HepG2 (cell line): Measurements from ENCODE around the gene ZMYND10. TPM values are rescaled to one million over a fixed set of nuclear protein-coding genes. Genes with fewer than 3 reads are reported as not detected.
A peak's percentile ranks its signal among the peaks of the same experiment; 100 is the strongest.

ENCODE experiments used
- ARID2 ChIP-seq: sonication (generic); formaldehyde crosslinking; IDR thresholded peaks from 2 replicates; pipeline ENCODE4 v1.8.1; 2022; ENCODE audit warnings: mild to moderate bottlenecking, missing genetic modification reagents, borderline replicate concordance
- ATF2 ChIP-seq: sonication (generic); formaldehyde crosslinking; IDR thresholded peaks from 2 replicates; pipeline ENCODE4 v1.4.0; 2020; ENCODE audit warnings: missing genetic modification reagents
- ELF1 ChIP-seq: sonication (generic); formaldehyde crosslinking; IDR thresholded peaks from 2 replicates; pipeline ENCODE4 v1.4.0; 2020; ENCODE audit warnings: missing genetic modification reagents
- FOXA3 ChIP-seq: IDR thresholded peaks from 2 replicates; pipeline ENCODE4 v1.6.1; 2016; ENCODE audit warnings: missing genetic modification reagents, missing compliant biosample characterization
- GABPA ChIP-seq, 2 experiments: IDR thresholded peaks; 2 replicates each; pipeline ENCODE4 v1.6.1; 2011 to 2016; ENCODE audit warnings: low read depth in 2 of 2, low read length in 1 of 2, missing biosample characterization in 1 of 2, missing genetic modification characterization in 1 of 2
- HNF4A ChIP-seq: sonication (generic); formaldehyde crosslinking; IDR thresholded peaks from 2 replicates; pipeline ENCODE4 v1.4.0; 2020; ENCODE audit warnings: missing genetic modification reagents
- PAWR ChIP-seq: sonication (generic); formaldehyde crosslinking; IDR thresholded peaks from 2 replicates; pipeline ENCODE4 v1.4.0; 2020; ENCODE audit warnings: missing genetic modification reagents, mild to moderate bottlenecking, borderline replicate concordance
- PITX1 ChIP-seq: sonication (generic); formaldehyde crosslinking; IDR thresholded peaks from 2 replicates; pipeline ENCODE4 v1.5.1; 2020; ENCODE audit warnings: mild to moderate bottlenecking, missing genetic modification reagents
- POLR2G ChIP-seq: fragments of 200-400 bp; formaldehyde crosslinking; IDR thresholded peaks from 2 replicates; pipeline ENCODE4 v1.6.1; 2018; ENCODE audit warnings: mild to moderate bottlenecking, low read depth, low read length, moderate library complexity
- RXRB ChIP-seq: IDR thresholded peaks from 2 replicates; pipeline ENCODE4 v1.6.1; 2016; ENCODE audit warnings: borderline replicate concordance, missing genetic modification reagents, missing compliant biosample characterization
- SALL1 ChIP-seq: sonication (generic); formaldehyde crosslinking; IDR thresholded peaks from 2 replicates; pipeline ENCODE4 v1.8.0; 2022; ENCODE audit warnings: mild to moderate bottlenecking, missing genetic modification reagents
- SATB2 ChIP-seq: sonication (generic); formaldehyde crosslinking; IDR thresholded peaks from 2 replicates; pipeline ENCODE4 v1.5.0; 2020; ENCODE audit warnings: missing genetic modification reagents
- SP140L ChIP-seq: sonication (generic); formaldehyde crosslinking; IDR thresholded peaks from 2 replicates; pipeline ENCODE4 v1.4.0; 2020; ENCODE audit warnings: missing genetic modification reagents, borderline replicate concordance
- TBP ChIP-seq: sonication (generic); formaldehyde crosslinking; IDR thresholded peaks from 2 replicates; pipeline ENCODE4 v1.5.0; 2020; ENCODE audit warnings: missing genetic modification reagents
- TFDP2 ChIP-seq: sonication (generic); formaldehyde crosslinking; IDR thresholded peaks from 2 replicates; pipeline ENCODE4 v1.4.0; 2020; ENCODE audit warnings: missing genetic modification reagents
- THAP11 ChIP-seq: IDR thresholded peaks from 2 replicates; pipeline ENCODE4 v1.6.1; 2016; ENCODE audit warnings: missing biosample characterization, missing genetic modification reagents
- THAP7 ChIP-seq: sonication (generic); formaldehyde crosslinking; IDR thresholded peaks from 2 replicates; pipeline ENCODE4 v1.8.1; 2023; ENCODE audit warnings: mild to moderate bottlenecking, missing genetic modification reagents
- UBTF ChIP-seq: sonication (generic); formaldehyde crosslinking; IDR thresholded peaks from 2 replicates; pipeline ENCODE4 v1.4.0; 2020; ENCODE audit warnings: mild to moderate bottlenecking, missing genetic modification reagents
- ZBTB1 ChIP-seq: sonication (generic); formaldehyde crosslinking; IDR thresholded peaks from 2 replicates; pipeline ENCODE4 v1.4.0; 2020; ENCODE audit warnings: missing genetic modification reagents, borderline replicate concordance
- ZBTB7B ChIP-seq: sonication (generic); formaldehyde crosslinking; IDR thresholded peaks from 2 replicates; pipeline ENCODE4 v1.4.0; 2020; ENCODE audit warnings: missing genetic modification reagents
- ZFP90 ChIP-seq: sonication (generic); formaldehyde crosslinking; IDR thresholded peaks from 2 replicates; pipeline ENCODE4 v1.8.0; 2022; ENCODE audit warnings: missing genetic modification reagents, mild to moderate bottlenecking, inconsistent platforms, borderline replicate concordance
- ZNF451 ChIP-seq: sonication (generic); formaldehyde crosslinking; IDR thresholded peaks from 2 replicates; pipeline ENCODE4 v1.5.0; 2020; ENCODE audit warnings: mild to moderate bottlenecking, missing genetic modification reagents
- ZNF513 ChIP-seq: sonication (generic); formaldehyde crosslinking; conservative IDR thresholded peaks from 2 replicates; pipeline ENCODE4 v1.5.0; 2020; ENCODE audit warnings: missing genetic modification reagents
- ZNF546 ChIP-seq: sonication (generic); formaldehyde crosslinking; conservative IDR thresholded peaks from 2 replicates; pipeline ENCODE4 v1.8.1; 2023; ENCODE audit warnings: mild to moderate bottlenecking, missing genetic modification reagents
- ZNF713 ChIP-seq: sonication (generic); formaldehyde crosslinking; IDR thresholded peaks from 2 replicates; pipeline ENCODE4 v1.4.0; 2020; ENCODE audit warnings: mild to moderate bottlenecking, missing genetic modification reagents
- polyA plus RNA-seq, 8 experiments: library from polyadenylated mRNA; depleted of rRNA in 3 of 8; stranded (reverse) in 7 of 8; unstranded in 1 of 8; fragments of >200 nt; fragmentation: Illumina TruSeq in 4 of 8; extraction: Trizol in 4 of 8; gene quantifications; 2 replicates each; pipeline versions ENCODE4 v1.2.1 to v1.2.3, GENCODE V29; 2011 to 2016; ENCODE audit warnings: low read depth in 4 of 8, missing spikeins in 1 of 8, mixed read lengths in 1 of 8; ENCODE audit not compliant: insufficient read depth in 1 of 8
- total RNA-seq, 5 experiments: library from RNA; depleted of rRNA; stranded (reverse); fragments of >200 nt; fragmentation: Illumina TruSeq; extraction: Trizol; gene quantifications; 2 replicates each; pipeline ENCODE4 v1.2.3, GENCODE V29; 2016; ENCODE audit warnings: low read depth in 1 of 5

Gene ZMYND10
- total and polyA plus RNA-seq, 2 of the 13 experiments (the other 11 are each of a cell fraction or from before 2014, with no cell fraction given) = 0.60 to 0.74 TPM

- TF ChIP-seq THAP7 (CRISPR knock-in tag) (no peak), SATB2 (CRISPR knock-in tag) (no peak), SP140L (CRISPR knock-in tag) (no peak), ZBTB1 (CRISPR knock-in tag) (no peak), PAWR (CRISPR knock-in tag) (no peak), ATF2 (peak; percentile 50), POLR2G (peak; percentile 26), PITX1 (0 out of 2 replicates have a peak, but pooled peaks have one; percentile 13), ZNF713 (CRISPR knock-in tag) (0 out of 2 replicates have a peak, but pooled peaks have one; percentile 79), ZFP90 (CRISPR knock-in tag) (0 out of 2 replicates have a peak, but pooled peaks have one; percentile 6), TBP (CRISPR knock-in tag) (0 out of 2 replicates have a peak, but pooled peaks have one; percentile 69), UBTF (CRISPR knock-in tag) (no peak), THAP11 (CRISPR knock-in tag) (peak; percentile 9; the same call in 1 of the 2 replicates), ARID2 (peak; percentile 77; the same call in 1 of the 2 replicates), FOXA3 (CRISPR knock-in tag) (no peak), SALL1 (CRISPR knock-in tag) (peak; percentile 33), TFDP2 (CRISPR knock-in tag) (peak; percentile 58), RXRB (CRISPR knock-in tag) (no peak; the same call in 1 of the 2 replicates), ZBTB7B (CRISPR knock-in tag) (0 out of 2 replicates have a peak, but pooled peaks have one; percentile 52), ZNF513 (no peak), ELF1 (0 out of 2 replicates have a peak, but pooled peaks have one; percentile 2), GABPA (IDR thresholded peaks at IDR 0.05; ENCODE audit: low read depth, low read length) (no peak), GABPA (CRISPR knock-in tag; IDR thresholded peaks at IDR 0.05; ENCODE audit: low read depth) (no peak), ZNF546 (0 out of 2 replicates have a peak, but pooled peaks have one; percentile 3), ZNF451 (no peak), HNF4A (CRISPR knock-in tag) (peak; percentile 75)
Observed at GRCh38 chr3:50299638-50299928, 45.9 kb downstream of the ZMYND10 start (continued).
